Hepatocyte (in vitro differentiated cells): ENCODE measurements around the gene PPP1CA. TPM values are rescaled to one million over a fixed set of nuclear protein-coding genes. Genes with fewer than 3 reads are reported as not detected.

Experiments used
- DNase-seq: peaks from one replicate; pipeline ENCODE4 v3.0.0-alpha.2; 2016; ENCODE audit warnings: low spot score
- H2AFZ ChIP-seq: fragments of 200-600 bp; sonication (generic); 2 replicates; pipeline ENCODE4 v1.6.0; 2016; ENCODE audit warnings: antibody characterized with exemption, mild to moderate bottlenecking
- H3K27ac ChIP-seq: fragments of 200-600 bp; sonication (generic); 2 replicates; pipeline ENCODE4 v1.5.1; 2016; ENCODE audit warnings: mild to moderate bottlenecking
- H3K27me3 ChIP-seq: fragments of 200-600 bp; sonication (generic); 2 replicates; pipeline ENCODE4 v1.6.1; 2016
- H3K36me3 ChIP-seq: fragments of 200-600 bp; sonication (generic); replicated peaks from 2 replicates; pipeline ENCODE4 v1.5.1; 2016; ENCODE audit warnings: low read depth; ENCODE audit not compliant: insufficient read depth
- H3K4me1 ChIP-seq: fragments of 200-600 bp; sonication (generic); 2 replicates; pipeline ENCODE4 v1.5.1; 2016; ENCODE audit warnings: mild to moderate bottlenecking, moderate library complexity; ENCODE audit not compliant: insufficient read depth
- H3K4me2 ChIP-seq: fragments of 200-600 bp; sonication (generic); 2 replicates; pipeline ENCODE4 v1.6.0; 2016
- H3K4me3 ChIP-seq: fragments of 200-600 bp; sonication (generic); 2 replicates; pipeline ENCODE4 v1.5.1; 2016; ENCODE audit warnings: mild to moderate bottlenecking
- H3K79me2 ChIP-seq: fragments of 200-600 bp; sonication (generic); 2 replicates; pipeline ENCODE4 v1.6.0; 2017; ENCODE audit warnings: mild to moderate bottlenecking
- H3K9me2 ChIP-seq: fragments of 200-600 bp; sonication (generic); replicated peaks from 2 replicates; pipeline ENCODE4 v1.6.0; 2017; ENCODE audit warnings: mild to moderate bottlenecking; ENCODE audit not compliant: insufficient read depth
- H3K9me3 ChIP-seq: fragments of 200-600 bp; sonication (generic); 2 replicates; pipeline ENCODE4 v1.5.1; 2016; ENCODE audit warnings: low read depth, mild to moderate bottlenecking
- H4K20me1 ChIP-seq: fragments of 200-600 bp; sonication (generic); 2 replicates; pipeline ENCODE4 v1.6.0; 2016; ENCODE audit warnings: mild to moderate bottlenecking; ENCODE audit not compliant: insufficient read depth, poor library complexity, severe bottlenecking
- EZH2 ChIP-seq: fragments of 200-600 bp; sonication (generic); IDR thresholded peaks from 2 replicates; pipeline ENCODE4 v1.6.1; 2016; ENCODE audit warnings: antibody characterized with exemption, mild to moderate bottlenecking, borderline replicate concordance
- EZH2phosphoT487 ChIP-seq: fragments of 200-600 bp; sonication (generic); IDR thresholded peaks from one replicate; pipeline ENCODE4 v1.6.1; 2018; ENCODE audit warnings: antibody characterized with exemption, mild to moderate bottlenecking, low read depth, moderate library complexity; ENCODE audit not compliant: unreplicated experiment, severe bottlenecking
- WGBS: methylation state at CpG from one replicate; pipeline ENCODE4 v1.1.6; 2016; ENCODE audit warnings: low lambda C conversion rate; ENCODE audit errors: missing lambda C conversion rate; 5-methylcytosine and 5-hydroxymethylcytosine counted together
- polyA plus RNA-seq: library from polyadenylated mRNA; unstranded; fragments of >200 nt; fragmentation: Nextera tagmentation; extraction: Ambion mirVana; gene quantifications from 2 replicates; pipeline ENCODE4 v1.2.1, GENCODE V29; 2016
- total RNA-seq: library from RNA; depleted of rRNA; stranded (reverse); fragments of >200 nt; gene quantifications from 2 replicates; pipeline ENCODE4 v1.2.3, GENCODE V29; 2014
- TF ChIP-seq, protein P1 (sequence below): fragments of 200-600 bp; sonication (generic); IDR thresholded peaks from 2 replicates; pipeline ENCODE4 v1.5.1; 2016; ENCODE audit warnings: antibody characterized with exemption, mild to moderate bottlenecking; ENCODE audit not compliant: poor library complexity

The PPP1CA gene
- total and polyA plus RNA-seq, 2 experiments from 2014 or later, result 146 to 242 TPM

DNA sequence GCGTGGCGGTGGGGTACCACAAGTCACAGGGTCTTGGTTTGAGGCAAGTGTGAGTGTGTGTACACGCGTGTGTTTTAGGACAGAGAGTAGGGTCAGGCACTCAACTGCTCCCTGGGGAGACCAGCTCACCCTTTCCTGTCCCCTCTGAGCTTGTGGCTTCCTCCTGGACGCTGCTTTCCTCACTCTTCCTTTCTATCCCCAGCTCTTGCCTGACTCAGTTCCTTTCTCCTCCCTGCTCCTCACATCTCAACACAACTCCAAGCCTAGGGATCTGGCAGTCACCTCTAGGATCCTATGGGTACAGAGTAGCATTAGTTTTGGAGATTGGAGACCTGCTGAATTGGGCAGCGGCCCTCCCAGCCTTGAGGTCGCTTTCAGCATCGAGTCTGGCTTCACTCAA, 32.4 kb downstream of the PPP1CA start:
- no peak for TF ChIP-seq EZH2phosphoT487
- TF ChIP-seq EZH2, result no peak
- TF ChIP-seq, protein P1, sequence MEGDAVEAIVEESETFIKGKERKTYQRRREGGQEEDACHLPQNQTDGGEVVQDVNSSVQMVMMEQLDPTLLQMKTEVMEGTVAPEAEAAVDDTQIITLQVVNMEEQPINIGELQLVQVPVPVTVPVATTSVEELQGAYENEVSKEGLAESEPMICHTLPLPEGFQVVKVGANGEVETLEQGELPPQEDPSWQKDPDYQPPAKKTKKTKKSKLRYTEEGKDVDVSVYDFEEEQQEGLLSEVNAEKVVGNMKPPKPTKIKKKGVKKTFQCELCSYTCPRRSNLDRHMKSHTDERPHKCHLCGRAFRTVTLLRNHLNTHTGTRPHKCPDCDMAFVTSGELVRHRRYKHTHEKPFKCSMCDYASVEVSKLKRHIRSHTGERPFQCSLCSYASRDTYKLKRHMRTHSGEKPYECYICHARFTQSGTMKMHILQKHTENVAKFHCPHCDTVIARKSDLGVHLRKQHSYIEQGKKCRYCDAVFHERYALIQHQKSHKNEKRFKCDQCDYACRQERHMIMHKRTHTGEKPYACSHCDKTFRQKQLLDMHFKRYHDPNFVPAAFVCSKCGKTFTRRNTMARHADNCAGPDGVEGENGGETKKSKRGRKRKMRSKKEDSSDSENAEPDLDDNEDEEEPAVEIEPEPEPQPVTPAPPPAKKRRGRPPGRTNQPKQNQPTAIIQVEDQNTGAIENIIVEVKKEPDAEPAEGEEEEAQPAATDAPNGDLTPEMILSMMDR, result no peak
- Histone ChIP-seq H3K27ac (peak overlapping the region; percentile 99), H3K4me2 (peak overlapping the region; percentile 91), H4K20me1 (no peaks in the 10 kb centered on the region), H3K79me2 (peaks cover 37% of the 10 kb centered on the region), H3K36me3 (no peaks in the 10 kb centered on the region), H3K4me3 (no peak overlapping the region), H3K4me1 (peaks cover 75% of the 10 kb centered on the region), H3K9me2 (no peaks in the 10 kb centered on the region), H3K9me3 (no peaks in the 10 kb centered on the region), H2AFZ (no peak overlapping the region), H3K27me3 (no peaks in the 10 kb centered on the region)
- 85% methylated on average over 8 of the region's 8 CpGs for WGBS
- DNase-seq, result no peak

GRCh38 chr11:67368621-67369020, 33.0 kb downstream of the PPP1CA start:
- peaks cover 42% of the 10 kb centered on the region for H3K79me2 ChIP-seq
- no peaks in the 10 kb centered on the region for H3K36me3 ChIP-seq
- H3K4me1 ChIP-seq, result peaks cover 69% of the 10 kb centered on the region
- no peak for DNase-seq
- peak overlapping the region; percentile 99 for H3K27ac ChIP-seq
- H3K9me3 ChIP-seq, result no peaks in the 10 kb centered on the region
- TF ChIP-seq EZH2, result no peak
- no peak for TF ChIP-seq EZH2phosphoT487
- no peaks in the 10 kb centered on the region for H4K20me1 ChIP-seq
- H2AFZ ChIP-seq, result no peak overlapping the region
- H3K9me2 ChIP-seq, result no peaks in the 10 kb centered on the region
- H3K4me2 ChIP-seq, result peak overlapping the region; percentile 69
- no peak overlapping the region for H3K4me3 ChIP-seq
- H3K27me3 ChIP-seq, result no peaks in the 10 kb centered on the region
- WGBS, result 94% methylated on average over 3 of the region's 3 CpGs

DNA sequence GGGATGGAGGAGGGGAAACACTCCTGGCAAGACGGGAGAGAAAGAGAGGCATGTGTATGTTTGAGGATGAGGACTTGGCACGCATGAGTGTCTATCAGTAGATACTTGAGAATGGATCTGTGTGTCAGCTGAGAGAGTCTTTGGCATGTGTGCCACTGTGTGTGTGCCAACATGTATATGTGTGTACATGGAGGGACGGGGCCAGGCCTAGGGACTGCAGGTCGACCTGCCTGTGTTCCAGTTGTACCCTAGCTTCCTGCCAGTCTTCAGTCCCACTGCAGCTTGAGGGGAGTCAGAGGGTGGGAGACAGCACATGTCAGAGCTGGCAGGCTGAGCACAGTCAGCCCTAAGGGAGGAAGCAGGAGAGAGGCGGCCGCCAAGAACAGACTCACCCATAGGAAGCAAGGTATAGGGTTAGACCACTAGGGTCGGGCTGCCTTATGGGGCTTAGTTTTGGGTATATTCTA, 33.9 kb downstream of the PPP1CA start:
- no peak for TF ChIP-seq EZH2
- no peaks in the 10 kb centered on the region for H4K20me1 ChIP-seq
- WGBS, result 75% methylated on average over 6 of the region's 7 CpGs
- peak overlapping the region; percentile 99 for H3K27ac ChIP-seq
- DNase-seq, result no peak
- H3K79me2 ChIP-seq, result peaks cover 37% of the 10 kb centered on the region
- H2AFZ ChIP-seq, result no peak overlapping the region
- no peaks in the 10 kb centered on the region for H3K27me3 ChIP-seq
- peaks cover 67% of the 10 kb centered on the region for H3K4me1 ChIP-seq
- no peaks in the 10 kb centered on the region for H3K9me2 ChIP-seq
- no peak overlapping the region for H3K4me3 ChIP-seq
- H3K9me3 ChIP-seq, result no peaks in the 10 kb centered on the region
- H3K36me3 ChIP-seq, result no peaks in the 10 kb centered on the region
- peak overlapping the region; percentile 69 for H3K4me2 ChIP-seq

GRCh38 chr11:67366961-67367760, 34.5 kb downstream of the PPP1CA start:
- no peaks in the 10 kb centered on the region for H4K20me1 ChIP-seq
- no peak for TF ChIP-seq EZH2
- no peak for TF ChIP-seq EZH2phosphoT487
- TF ChIP-seq, protein P1, result no peak
- DNase-seq, result peak; percentile 62
- peaks cover 37% of the 10 kb centered on the region for H3K79me2 ChIP-seq
- no peaks in the 10 kb centered on the region for H3K27me3 ChIP-seq
- no peak overlapping the region for H2AFZ ChIP-seq
- H3K36me3 ChIP-seq, result no peaks in the 10 kb centered on the region
- H3K9me2 ChIP-seq, result no peaks in the 10 kb centered on the region
- H3K4me3 ChIP-seq, result no peak overlapping the region
- WGBS, result 65% methylated on average over 20 of the region's 25 CpGs
- no peaks in the 10 kb centered on the region for H3K9me3 ChIP-seq
- peaks cover 66% of the 10 kb centered on the region for H3K4me1 ChIP-seq
- H3K4me2 ChIP-seq, result peak overlapping the region; percentile 69
- peak overlapping the region; percentile 99 for H3K27ac ChIP-seq
